Stimulated activated naive CD8-positive, alpha-beta T cell treated with anti-CD3 and anti-CD28 coated beads, Interleukin-15, Interleukin-2, amounts not matched to agents 100 U/mL and 50 U/mL, for 24 hours (primary cell): ENCODE data around the gene MYO5C.
A peak's percentile ranks its signal among the peaks of the same experiment; 100 is the strongest.
"Not testable (repeated sequence)": the region's sequence is repeated elsewhere in the genome, so short reads cannot be mapped to it uniquely, and the experiment has no call there.

Source experiments
- ATAC-seq: fragments of 150-1000 bp; cut with Tn5 transposase; one replicate; pipeline ENCODE4 v1.10.0; 2021
- DNase-seq: peaks from one replicate; pipeline ENCODE4 v3.0.0; 2021

The MYO5C gene

DNA sequence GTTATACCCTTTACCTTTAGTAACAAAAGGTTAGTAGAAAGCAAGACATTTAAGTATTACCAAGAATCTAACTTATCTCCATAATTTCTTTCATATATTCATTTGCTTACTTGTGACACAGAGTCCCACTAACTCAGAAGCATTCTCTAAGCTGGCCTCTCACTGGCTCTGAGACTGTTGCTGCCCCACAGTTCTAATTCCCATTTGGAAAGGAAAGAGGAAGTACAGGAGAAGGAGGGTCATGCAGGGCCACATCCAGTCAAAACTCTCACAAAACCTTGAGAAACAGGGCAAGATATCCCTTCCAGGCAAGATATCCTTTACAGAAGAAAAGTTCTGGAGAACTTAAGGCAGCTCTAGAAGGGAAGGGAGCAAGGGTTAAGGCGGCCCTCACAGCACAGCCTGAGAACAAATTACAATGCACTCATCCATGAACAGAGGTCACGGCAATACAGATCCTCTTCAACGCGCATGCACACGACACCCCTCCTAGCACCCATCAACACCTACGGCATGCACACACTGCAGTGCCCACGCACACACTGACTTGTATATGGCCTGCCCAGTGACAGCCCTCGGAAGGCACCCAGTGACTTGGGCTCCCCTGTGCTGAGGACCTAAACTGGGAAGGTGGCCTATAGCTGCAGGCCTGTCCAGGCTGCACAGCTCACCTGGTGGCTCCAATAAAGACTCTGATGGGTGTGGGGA lies 13.0 kb upstream of the MYO5C start:
- DNase-seq (no peak), ATAC-seq (no peak)

DNA sequence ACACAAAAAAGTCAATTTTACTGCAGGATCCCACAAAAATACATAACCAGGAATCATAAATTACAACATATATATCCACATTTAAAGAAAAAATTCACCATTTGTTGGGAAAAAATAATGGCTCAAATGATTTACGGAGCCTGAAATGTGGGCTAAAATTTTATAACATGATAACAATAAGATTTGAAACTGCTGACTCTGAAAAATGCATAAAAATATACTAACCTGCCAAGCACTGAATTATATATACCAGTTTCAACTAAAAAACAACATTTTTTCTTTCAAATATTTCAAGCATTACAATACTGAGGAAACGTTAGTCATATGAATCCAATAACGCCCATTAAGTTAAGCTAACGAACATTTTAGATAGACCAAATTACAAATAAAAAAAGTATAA lies 12.2 kb upstream of the MYO5C start:
- no peak for DNase-seq
- no peak for ATAC-seq

DNA sequence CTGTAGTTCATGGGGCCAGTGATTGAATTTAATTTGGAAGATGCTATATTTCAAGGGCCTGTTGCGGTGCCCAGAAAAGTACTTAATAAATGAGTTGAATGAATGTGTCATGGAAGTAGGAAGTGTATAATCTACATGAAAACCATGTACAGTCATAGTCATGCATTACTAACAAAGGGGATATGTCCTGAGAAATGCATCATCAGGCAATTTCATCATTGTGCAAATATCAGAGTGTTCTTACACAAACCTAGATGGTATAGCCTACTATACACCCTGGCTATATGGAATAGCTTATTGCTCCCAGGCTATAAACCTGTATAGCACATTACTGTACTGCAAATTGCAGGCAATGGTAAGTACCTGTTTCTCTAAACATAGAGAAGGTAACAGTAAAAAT lies 10.7 kb upstream of the MYO5C start:
- no peak for ATAC-seq

DNA sequence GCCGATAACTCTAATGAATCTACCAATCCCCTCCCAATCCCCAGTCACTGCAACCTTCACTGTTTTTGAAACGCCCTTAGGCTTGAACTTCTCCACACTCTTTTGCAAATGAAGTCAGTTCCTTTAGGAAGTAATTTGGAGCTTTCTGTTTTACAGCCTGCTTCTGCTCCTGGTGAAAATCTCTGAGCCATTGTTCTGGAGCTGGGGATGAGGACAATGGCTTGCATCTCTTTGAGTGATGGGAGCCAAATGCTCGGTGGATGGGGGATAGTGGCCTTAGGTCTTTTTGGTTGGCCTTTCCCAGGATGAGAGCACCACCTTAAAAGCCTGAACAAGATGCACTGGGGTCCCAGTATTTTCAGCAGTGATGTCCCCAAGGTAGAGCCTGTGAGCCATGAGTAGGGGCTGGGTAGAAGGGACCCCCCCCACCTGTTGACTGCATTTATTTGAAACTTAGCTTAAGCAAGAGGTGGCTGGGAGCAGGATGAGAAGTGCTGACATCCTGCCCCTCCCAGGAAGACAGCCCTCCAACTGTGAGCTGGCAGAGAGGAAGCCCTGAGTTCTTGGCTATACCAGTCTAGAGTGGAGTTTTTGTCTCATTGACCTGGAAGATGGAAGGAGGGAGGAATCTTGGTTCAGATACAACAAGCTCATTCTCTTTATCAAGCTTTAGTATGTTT lies 7.6 kb upstream of the MYO5C start:
- ATAC-seq: no peak
- no peak for DNase-seq

More for the DNA sequence above, 10.7 kb upstream of the MYO5C start:
- no peak for DNase-seq

DNA sequence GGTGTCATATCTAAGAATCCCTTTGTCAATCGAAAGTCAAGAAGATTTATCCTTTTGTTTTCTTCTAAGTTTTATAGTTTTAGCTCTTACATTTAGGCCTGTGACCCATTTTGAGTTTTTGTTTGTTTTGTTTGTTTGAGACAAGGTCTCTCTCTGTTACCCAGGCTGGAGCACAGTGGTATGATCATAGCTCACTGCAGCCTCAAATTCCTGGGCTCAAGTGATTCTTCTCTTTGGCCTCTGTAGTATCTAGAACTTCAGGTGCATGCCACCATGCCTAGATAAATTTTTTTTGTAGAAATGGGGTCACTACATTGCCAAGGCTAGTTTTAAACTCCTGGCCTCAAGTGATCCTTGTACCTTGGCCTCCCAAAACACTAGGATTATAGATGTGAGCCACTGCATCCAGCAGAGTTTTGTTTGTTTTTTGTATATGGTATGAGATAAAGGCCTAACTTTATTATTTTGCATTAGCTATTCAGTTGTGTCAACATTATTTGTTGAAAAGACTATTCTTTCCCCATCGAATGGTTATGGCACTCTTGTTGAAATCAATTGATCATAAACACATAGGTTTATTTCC lies 5.8 kb upstream of the MYO5C start:
- ATAC-seq (no peak), DNase-seq (no peak)

DNA sequence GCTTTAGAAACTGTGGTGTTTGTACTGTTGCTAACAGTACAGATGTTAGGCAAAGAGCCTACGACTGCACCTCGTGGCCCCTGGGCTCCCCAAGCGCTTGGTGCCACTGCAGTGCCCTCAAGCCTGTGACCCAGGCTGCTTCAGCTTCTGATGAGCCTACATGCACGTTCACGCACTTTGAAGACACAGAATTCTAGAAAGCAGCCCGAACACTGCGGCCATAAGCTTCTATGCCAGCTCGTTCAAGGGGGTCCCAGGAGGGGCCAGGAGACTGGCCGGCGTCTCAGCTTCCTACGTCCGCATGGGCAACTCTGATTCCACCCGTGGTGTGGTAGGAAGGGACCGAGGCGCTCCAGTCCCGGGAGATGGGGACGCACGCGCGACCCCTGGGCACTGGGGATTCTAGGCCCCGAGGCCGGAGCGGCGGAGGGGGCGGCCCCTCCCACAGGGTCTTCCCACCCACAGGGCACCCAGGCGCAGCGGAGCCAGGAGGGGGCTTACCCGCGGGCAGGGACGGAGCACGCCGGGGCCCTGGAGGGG lies 653 bp downstream of the MYO5C start:
- no peak for ATAC-seq
- no peak for DNase-seq

DNA sequence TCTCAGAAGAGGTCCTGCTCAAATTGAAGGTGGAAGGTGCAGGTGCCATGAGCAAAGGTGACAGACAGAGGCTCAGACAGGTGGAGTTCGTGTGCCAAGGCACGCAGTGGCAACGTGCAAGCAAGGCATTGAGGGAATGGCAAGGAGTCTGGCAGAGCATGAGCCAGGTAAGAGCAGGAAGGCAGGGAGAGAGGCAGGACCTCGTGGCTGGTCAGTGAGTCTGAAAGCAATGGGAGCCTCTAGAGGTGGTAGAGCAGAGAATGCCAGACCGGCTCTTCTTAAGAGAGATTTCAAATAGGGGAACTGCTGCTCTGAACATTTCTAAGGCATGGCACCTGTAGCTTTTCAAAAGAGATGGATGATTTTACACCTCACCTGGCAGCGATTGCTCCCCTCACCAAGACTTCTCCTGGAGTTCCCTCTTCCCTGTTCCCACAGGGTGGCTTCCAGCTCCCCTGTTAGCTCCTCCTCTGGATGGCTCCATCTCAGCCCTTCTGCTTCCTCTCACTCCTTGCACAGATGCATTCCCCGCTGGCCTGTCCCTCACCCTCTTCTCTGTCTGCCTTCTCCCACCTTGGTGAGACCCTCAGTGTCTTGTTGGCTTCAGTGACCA lies 2.7 kb downstream of the MYO5C start:
- ATAC-seq: no peak
- no peak for DNase-seq

DNA sequence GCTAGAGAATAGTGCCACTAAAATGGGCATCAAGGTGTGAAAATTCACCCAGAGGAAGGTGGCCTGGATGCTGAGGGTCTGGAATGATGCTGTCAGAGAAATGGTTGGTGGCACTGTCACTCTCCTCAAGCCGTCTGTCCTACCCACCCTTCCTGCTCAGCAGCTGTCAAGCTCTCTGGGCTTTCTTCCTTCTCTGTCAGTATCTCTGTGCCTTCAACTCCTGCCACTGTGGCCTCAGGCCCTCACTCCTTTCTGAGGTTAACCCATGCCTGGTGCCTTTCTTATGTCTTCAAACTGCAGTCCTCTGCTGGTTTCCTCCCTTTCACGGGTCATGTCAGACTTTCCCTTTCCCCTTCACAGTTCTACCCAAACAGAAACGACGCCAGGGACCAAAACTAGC lies 4.4 kb downstream of the MYO5C start:
- DNase-seq: no peak
- ATAC-seq: peak; percentile 35

DNA sequence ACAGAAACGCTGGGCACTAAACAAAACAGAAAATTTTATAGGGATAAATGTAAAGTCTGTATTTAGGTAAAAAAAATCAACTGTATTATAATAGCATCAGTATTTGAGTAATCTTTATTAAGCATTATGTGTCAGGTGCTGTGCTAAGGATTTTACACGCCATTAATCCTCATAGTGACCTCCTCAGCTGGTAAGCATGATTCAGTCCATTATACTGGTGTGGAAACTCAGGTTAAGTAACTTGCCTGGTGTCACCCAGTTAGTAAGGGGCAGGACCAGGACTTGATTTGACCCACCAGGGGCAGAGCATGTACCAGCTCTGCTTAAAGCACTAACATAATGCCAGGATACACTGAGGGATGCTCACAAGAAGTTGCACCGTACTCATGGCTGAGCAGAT lies 4.8 kb downstream of the MYO5C start:
- no peak for DNase-seq
- no peak for ATAC-seq

DNA sequence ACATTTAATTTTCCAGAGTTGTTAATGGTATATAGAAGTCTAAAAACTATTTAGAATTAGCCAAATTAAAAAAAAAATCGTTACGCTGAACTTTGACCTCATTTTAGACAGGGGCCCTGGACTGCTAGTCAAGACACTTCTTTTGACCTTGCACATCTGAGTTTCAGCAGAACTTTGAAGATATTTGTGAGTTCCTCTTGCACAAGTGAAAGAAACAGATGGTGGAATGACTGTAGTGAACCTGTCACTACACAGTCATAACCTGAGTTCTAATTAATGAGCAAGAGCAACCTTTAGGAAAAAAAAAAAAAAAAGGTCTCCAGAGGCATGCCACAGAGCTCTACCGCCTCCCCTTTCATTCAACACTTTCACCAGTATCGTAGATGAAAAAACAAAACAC lies 5.3 kb downstream of the MYO5C start:
- no peak for DNase-seq
- no peak for ATAC-seq

DNA sequence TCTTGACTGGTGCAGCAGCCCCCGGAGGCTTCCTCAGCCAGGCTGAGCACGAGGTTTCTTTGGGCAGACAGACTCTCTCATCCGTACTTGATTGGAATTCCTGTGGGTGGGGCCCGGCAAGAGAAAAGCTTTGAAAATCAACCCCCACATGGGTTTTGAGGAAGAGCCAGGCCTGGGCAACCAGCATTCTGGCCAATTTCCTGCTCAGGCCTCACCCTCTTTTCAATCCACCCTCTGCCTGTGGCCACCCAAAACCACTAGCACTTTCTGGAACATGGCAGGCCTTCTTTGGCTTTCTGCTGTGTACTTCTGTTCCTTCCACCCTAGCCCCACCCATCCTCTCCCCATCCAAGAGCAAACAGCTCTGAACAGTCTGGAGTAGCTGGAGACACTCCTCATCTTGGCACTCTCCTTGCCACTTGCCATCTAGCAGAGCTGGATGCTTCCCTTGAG lies 5.9 kb downstream of the MYO5C start:
- ATAC-seq: no peak
- no peak for DNase-seq

DNA sequence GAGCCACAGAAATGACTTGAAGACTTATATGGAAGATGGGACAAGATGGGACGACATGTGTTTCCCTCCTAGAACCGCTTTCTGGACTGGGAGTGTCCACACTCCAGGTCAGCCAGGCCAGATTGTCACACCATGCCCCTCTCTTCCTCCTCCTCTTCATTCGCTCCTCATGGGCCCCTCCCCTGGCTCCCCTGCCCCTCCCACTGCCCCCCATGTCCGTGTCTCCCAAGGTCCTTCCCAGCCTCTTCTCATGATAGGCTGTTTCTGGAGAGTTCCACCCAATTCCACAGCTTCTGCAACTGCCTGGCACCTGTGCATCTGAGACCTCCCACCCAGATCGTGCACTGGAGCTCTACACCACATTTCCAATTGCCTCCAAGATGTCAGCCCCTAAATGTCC lies 6.6 kb downstream of the MYO5C start:
- no peak for ATAC-seq
- no peak for DNase-seq

DNA sequence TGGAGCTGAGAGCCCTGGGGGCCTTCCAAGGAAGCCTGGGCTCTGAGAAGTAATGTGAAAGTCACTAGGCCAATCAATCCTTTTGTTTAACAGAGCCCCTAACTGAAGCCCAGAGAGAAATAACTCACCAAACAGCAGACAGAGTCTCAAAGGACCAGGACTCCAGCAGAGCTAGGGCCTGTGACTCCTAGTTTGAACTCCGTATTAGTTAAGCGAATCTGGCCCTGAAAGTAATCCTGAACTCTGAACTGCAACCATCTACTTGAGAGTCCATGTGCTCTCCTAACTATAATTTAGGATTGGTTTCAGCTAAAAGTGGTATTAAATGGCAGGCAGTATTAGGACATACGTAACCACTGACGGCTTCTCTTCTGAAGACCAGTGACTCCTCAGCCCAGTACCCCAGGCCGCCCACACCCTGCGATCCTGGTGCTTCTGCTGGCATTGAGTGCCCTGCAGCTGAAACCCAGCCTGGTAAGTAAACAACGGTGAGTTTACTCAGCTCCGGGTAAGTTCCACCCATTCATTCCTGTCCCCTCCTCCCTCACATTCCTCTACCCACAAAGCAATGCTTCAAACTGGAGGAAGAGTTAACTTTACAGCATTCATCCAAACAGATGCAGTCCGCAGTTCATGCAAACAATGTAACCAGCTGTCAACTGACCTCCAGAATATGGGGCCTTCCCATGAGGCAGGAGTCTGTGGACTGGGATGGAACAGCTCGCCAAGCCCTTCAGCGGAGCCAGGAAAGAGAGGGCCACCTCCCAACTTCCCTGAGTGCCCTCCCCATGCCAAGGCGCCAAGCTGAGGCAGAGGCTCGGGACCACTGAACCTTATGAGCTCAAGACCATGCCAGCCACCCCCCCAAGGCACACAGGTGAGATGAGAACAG lies 7.3 kb downstream of the MYO5C start:
- ATAC-seq: no peak
- no peak for DNase-seq

DNA sequence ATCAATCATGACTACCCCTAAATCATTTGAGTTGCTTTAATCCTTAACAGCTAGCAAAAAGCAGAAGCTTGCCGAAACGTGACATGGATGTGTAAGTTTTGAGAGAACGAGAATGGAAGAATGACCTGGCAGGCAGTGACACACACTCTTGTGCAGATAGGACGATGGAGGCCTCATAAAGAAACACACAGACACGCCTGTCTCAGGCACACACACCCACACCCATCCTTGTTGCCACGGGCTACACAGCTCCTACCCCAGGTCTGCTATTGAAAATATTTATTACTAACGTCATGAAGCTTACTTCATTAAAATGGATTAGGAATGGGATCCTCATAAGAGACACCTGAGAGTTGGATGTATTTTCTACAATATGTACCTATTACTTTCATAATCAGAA lies 8.5 kb downstream of the MYO5C start:
- DNase-seq (no peak), ATAC-seq (no peak)

DNA sequence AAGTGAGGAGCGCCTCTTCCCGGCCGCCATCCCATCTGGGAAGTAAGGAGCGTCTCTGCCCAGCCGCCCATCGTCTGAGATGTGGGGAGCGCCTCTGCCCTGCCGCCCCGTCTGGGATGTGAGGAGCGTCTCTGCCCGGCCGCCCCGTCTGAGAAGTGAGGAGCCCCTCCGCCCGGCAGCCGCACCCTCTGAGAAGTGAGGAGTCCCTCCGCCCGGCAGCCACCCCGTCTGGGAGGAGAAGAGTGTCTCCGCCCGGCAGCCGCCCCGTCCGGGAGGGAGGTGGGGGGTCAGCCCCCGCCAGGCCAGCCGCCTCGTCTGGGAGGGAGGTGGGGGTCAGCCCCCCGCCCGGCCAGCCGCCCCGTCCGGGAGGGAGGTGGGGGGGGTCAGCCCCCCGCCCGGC lies 9.7 kb downstream of the MYO5C start:
- not testable (repeated sequence) for DNase-seq, ATAC-seq

DNA sequence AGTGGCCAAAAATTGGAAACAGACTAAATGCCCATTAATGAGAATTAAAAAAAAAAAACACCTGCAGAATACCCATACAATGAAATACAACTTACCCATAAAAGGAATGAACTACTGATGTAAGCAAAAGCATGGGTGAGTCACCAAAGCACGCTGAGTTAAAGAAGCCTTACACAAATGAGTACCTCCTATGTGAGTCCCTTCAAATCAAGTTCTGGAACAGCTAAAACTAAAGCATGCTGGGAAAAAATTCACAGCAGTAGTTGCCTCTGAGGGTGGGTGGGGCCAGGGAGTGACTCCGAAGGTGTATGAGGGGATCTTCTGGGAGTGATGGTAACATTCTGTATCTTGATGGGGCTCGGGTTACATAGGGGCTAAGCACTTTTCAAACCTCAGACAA lies 11.4 kb downstream of the MYO5C start:
- ATAC-seq (no peak), DNase-seq (no peak)

DNA sequence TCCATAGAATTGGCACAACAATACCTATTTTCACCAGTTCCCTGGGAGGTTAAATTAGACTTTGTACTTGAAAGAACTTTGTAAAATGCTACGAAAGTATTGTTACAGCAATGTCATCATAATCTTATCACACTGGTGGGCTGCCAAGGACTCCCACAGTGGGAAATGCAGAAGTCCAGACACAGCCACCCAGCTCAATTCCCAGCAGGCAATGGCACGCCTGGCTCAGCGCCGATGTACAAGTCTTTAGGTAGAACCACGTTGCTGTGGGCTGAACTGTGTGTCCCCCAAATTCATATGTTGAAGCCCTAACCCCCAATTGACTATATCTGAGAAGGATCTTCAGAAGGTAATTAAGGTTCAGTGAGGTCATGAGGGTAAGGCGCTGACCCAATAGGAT lies 12.3 kb downstream of the MYO5C start:
- no peak for ATAC-seq
- DNase-seq: no peak

DNA sequence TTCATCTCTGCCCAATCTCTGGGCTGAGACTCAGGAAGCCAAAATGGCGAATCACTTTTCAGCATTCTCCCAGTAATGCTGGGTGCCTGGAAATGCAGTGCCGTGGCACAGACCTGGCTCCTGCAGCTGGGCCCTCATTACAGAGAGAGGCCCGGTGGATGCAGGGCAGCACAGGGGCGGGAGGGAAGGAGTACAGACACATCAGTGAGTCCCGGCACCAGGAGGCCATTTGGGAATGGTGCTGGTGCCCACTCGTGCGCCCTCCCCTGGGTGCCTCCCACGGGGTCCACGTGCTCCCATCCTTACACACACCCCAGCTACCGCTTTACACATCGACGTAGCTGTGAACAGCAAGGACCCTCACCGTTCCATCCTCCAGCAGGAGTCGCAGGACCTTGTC lies 13.2 kb downstream of the MYO5C start:
- ATAC-seq: no peak
- DNase-seq: no peak

DNA sequence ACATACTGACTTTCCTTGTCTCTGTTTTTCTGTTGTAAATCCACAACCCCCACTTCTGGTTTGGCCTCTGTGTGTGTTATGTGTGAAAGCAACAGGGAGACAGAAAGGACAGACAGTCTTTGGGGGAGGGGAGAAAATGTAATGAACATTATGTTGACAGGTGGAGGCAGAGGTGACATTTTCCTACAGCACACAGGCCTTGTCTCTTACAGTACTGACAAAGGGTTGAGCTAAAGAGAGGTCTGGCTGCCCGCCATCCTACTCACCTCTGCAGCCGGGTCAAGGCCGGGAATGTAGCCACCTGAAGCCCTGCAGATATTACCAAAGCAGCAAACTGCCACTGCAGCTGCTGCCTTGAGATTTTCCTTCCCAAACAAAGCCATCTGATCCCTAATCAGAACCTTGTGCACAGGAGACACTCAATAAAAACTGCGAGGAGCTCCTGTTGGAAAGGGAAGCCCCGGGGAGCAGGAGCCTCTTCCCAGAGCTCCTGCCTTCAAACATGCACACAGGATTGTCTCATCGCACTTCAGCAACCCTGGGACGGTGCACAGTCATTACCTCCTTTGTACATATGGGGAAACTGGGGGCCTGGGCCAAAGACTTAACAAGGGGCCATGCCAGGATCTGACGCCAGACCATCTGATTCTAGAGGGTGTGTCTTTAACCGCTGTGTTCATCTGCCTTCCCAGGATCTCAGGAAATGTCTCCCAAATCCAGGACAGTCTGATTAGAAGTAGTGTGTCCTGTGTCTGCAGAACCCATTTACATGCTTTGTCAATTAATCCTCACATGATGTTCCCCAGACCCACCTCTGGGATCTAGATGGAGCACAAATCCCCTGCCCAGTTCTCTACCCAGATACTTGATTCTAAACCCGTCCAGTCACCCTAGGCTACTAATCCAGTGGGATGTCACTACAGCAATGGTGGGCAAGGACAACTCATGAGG lies 14.2 kb downstream of the MYO5C start:
- ATAC-seq: no peak

DNA sequence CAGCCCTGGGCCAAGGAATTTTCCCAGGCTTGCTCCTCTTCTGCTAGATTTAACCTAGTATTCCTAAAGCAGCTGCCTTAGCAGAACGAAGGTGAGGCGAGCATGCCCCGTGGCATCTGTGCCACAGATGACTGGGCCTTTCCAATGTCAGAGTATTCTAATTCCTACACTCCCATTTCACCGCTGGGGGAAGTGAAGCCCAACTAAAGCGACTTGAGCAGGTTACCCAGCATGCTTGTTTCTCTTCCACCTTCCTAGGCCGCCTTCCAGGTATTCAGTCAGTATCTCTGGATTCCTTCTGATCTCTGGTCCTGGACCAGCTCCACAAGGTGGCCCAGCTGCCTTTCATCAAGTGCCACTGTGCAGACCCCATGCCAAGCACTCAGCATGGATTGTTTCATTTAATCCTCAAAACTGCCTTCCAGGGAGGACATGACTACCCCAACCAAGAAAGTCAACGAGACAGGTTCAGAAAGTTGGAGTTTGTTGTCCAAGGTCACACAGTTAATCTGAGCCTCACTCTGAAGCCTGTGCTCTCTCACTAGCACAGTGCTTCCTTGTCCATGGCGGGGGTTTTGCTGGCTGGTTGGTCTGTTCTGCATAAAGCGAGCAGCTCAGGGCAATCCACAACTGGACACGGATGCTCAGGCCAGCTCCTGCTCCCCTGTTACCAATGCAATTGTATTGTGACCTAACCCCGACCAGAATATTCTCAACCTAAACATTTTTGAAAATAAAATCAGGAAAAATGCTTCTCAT lies 15.1 kb downstream of the MYO5C start:
- no peak for ATAC-seq
- no peak for DNase-seq

More for the DNA sequence above, 14.2 kb downstream of the MYO5C start:
- no peak for DNase-seq
